OCI-LY1 (cell line): ENCODE measurements around the gene PTPN6.

Source experiments
- H2AFZ ChIP-seq: fragments of 200-600 bp; sonication (generic), shearing (Covaris generic); 2 replicates; pipeline ENCODE4 v1.6.0; 2014; ENCODE audit warnings: antibody characterized with exemption, mild to moderate bottlenecking, low read length
- H3F3A ChIP-seq: fragments of 200-600 bp; sonication (generic), shearing (Covaris generic); 2 replicates; pipeline ENCODE4 v1.6.0; 2014; ENCODE audit warnings: mild to moderate bottlenecking, antibody characterized with exemption, low read length, moderate library complexity; ENCODE audit not compliant: insufficient read depth
- H3K27ac ChIP-seq: fragments of 200-600 bp; sonication (generic); 2 replicates; pipeline ENCODE4 v1.5.1; 2014; ENCODE audit warnings: low read length, mixed run types, mild to moderate bottlenecking, low read depth; ENCODE audit not compliant: poor library complexity, severe bottlenecking
- H3K27me3 ChIP-seq: fragments of 200-600 bp; sonication (generic); 2 replicates; pipeline ENCODE4 v1.6.0; 2014; ENCODE audit warnings: antibody characterized with exemption, mild to moderate bottlenecking, low read length, moderate library complexity; ENCODE audit not compliant: insufficient read depth
- H3K36me3 ChIP-seq: fragments of 200-600 bp; sonication (generic); 2 replicates; pipeline ENCODE4 v1.6.1; 2014; ENCODE audit warnings: mild to moderate bottlenecking, antibody characterized with exemption, low read length, moderate library complexity, mixed read lengths; ENCODE audit not compliant: insufficient read depth
- H3K4me1 ChIP-seq: fragments of 200-600 bp; sonication (generic); 2 replicates; pipeline ENCODE4 v1.5.1; 2014; ENCODE audit warnings: mild to moderate bottlenecking, low read length, moderate library complexity; ENCODE audit not compliant: insufficient read depth, severe bottlenecking
- H3K4me2 ChIP-seq: fragments of 200-600 bp; sonication (generic), shearing (Covaris generic); 2 replicates; pipeline ENCODE4 v1.6.1; 2014; ENCODE audit warnings: low read length
- H3K4me3 ChIP-seq: fragments of 200-600 bp; sonication (generic); 2 replicates; pipeline ENCODE4 v1.5.1; 2014; ENCODE audit warnings: low read length, low read depth, mild to moderate bottlenecking, mixed read lengths; ENCODE audit not compliant: poor library complexity, severe bottlenecking
- H3K79me2 ChIP-seq: fragments of 200-600 bp; shearing (Covaris generic); 2 replicates; pipeline ENCODE4 v1.6.1; 2016; ENCODE audit warnings: mixed run types, low read length, mixed read lengths; ENCODE audit not compliant: insufficient read depth
- H3K9ac ChIP-seq: fragments of 200-600 bp; sonication (generic), shearing (Covaris generic); 2 replicates; pipeline ENCODE4 v1.6.1; 2014; ENCODE audit warnings: mild to moderate bottlenecking, low read length, mixed read lengths
- H3K9me2 ChIP-seq: fragments of 200-600 bp; sonication (generic), shearing (Covaris generic); 2 replicates; pipeline ENCODE4 v1.6.1; 2014; ENCODE audit warnings: low read depth, mild to moderate bottlenecking, low read length, mixed read lengths
- H3K9me3 ChIP-seq: fragments of 200-600 bp; shearing (Covaris generic); 2 replicates; pipeline ENCODE4 v1.6.1; 2014; ENCODE audit warnings: low read length, mixed read lengths
- H4K20me1 ChIP-seq: fragments of 200-600 bp; sonication (generic), shearing (Covaris generic); 2 replicates; pipeline ENCODE4 v1.6.0; 2016; ENCODE audit warnings: mild to moderate bottlenecking, low read length; ENCODE audit not compliant: insufficient read depth
- EZH2 ChIP-seq: fragments of 200-600 bp; sonication (generic), shearing (Covaris generic); IDR thresholded peaks from 2 replicates; pipeline ENCODE4 v1.8.0; 2017; ENCODE audit warnings: borderline replicate concordance, mixed run types, mild to moderate bottlenecking, antibody characterized with exemption, low read length, moderate library complexity, mixed read lengths
- TF ChIP-seq, protein P1 (sequence below): fragments of 200-600 bp; sonication (generic), shearing (Covaris generic); IDR thresholded peaks from 2 replicates; pipeline ENCODE4 v1.5.1; 2017; ENCODE audit warnings: mild to moderate bottlenecking, antibody characterized with exemption, low read length, moderate library complexity, mixed read lengths

PTPN6 gene

DNA sequence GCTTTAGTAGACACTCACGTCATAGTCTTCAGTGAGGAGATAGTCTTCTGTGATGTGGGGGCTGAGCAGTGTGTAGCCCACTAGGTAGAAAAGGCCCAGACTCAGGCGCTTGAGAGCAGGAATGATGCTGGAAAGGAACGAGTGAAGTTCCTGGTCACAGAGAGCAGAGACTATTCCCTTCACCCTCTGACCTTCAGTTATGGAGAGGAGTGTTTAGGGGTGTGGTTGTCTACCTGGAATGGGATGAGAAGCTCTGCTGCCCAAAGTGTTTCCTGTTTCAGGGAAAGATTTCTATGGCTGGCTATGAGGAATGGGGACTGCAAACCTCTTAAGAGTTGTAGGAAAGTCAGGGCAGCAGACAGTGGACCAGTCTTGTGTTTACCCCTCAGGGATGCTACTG lies 28.3 kb downstream of the PTPN6 start:
- Histone ChIP-seq H3F3A (no peaks in the 10 kb centered on the region), H4K20me1 (no peaks in the 10 kb centered on the region), H3K27me3 (no peaks in the 10 kb centered on the region), H3K36me3 (peaks cover 96% of the 10 kb centered on the region), H3K9me3 (no peaks in the 10 kb centered on the region), H3K79me2 (no peaks in the 10 kb centered on the region), H3K9ac (no peak overlapping the region), H3K4me1 (no peaks in the 10 kb centered on the region), H3K9me2 (no peaks in the 10 kb centered on the region), H3K27ac (no peak overlapping the region), H3K4me2 (no peak overlapping the region), H3K4me3 (no peak overlapping the region), H2AFZ (no peak overlapping the region)
- TF ChIP-seq, protein P1, sequence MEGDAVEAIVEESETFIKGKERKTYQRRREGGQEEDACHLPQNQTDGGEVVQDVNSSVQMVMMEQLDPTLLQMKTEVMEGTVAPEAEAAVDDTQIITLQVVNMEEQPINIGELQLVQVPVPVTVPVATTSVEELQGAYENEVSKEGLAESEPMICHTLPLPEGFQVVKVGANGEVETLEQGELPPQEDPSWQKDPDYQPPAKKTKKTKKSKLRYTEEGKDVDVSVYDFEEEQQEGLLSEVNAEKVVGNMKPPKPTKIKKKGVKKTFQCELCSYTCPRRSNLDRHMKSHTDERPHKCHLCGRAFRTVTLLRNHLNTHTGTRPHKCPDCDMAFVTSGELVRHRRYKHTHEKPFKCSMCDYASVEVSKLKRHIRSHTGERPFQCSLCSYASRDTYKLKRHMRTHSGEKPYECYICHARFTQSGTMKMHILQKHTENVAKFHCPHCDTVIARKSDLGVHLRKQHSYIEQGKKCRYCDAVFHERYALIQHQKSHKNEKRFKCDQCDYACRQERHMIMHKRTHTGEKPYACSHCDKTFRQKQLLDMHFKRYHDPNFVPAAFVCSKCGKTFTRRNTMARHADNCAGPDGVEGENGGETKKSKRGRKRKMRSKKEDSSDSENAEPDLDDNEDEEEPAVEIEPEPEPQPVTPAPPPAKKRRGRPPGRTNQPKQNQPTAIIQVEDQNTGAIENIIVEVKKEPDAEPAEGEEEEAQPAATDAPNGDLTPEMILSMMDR, result no peak
- no peak for TF ChIP-seq EZH2

DNA sequence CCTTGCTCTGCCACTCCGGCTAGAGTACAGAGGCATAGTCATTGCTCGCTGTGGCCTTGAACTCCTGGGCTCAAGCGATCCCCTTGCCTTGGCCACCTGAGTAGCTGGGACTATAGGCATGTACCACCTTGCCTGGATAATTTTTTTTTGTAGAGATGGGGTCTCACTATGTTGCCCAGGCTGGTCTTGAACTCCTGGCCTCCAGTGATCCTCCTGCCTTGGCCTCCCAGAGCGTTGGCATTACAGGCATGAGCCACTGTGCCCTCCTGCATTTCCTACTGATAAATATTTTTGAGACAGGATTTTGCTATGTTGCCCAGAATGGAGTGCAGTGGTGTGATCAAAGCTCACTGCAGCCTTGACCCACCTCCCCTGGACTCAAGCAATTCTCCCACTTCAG lies 28.9 kb downstream of the PTPN6 start:
- no peaks in the 10 kb centered on the region for H3K79me2 ChIP-seq
- no peak for TF ChIP-seq EZH2
- TF ChIP-seq, protein P1, result no peak
- H4K20me1 ChIP-seq, result no peaks in the 10 kb centered on the region
- no peak overlapping the region for H3K9ac ChIP-seq
- H3K4me2 ChIP-seq, result no peak overlapping the region
- no peaks in the 10 kb centered on the region for H3K9me3 ChIP-seq
- H2AFZ ChIP-seq, result no peak overlapping the region
- no peaks in the 10 kb centered on the region for H3K9me2 ChIP-seq
- no peaks in the 10 kb centered on the region for H3K4me1 ChIP-seq
- H3K27ac ChIP-seq, result no peak overlapping the region
- H3F3A ChIP-seq, result no peaks in the 10 kb centered on the region
- H3K27me3 ChIP-seq, result no peaks in the 10 kb centered on the region
- peaks cover 95% of the 10 kb centered on the region for H3K36me3 ChIP-seq
- H3K4me3 ChIP-seq, result no peak overlapping the region

DNA sequence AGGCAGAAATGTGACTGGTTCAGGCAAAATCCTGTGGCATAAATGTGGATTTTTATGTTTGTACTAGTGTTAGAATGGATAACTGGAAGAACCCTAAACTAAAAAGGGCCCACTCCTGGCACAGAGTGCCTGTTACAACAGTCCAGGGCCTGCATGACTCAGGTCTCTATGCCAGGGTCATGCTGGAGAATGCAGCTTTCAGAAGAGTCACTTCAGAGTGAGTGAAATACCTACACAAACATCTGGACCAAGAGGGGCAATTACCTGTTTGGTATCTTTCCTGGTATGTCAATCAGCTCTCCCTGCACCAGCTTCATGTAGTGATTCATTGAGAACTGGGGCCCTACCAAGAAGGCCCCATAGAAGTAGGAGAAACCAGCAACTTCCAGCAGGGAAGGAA lies 29.6 kb downstream of the PTPN6 start:
- no peak for TF ChIP-seq EZH2
- H3K9me3 ChIP-seq, result no peaks in the 10 kb centered on the region
- no peaks in the 10 kb centered on the region for H3F3A ChIP-seq
- H3K27me3 ChIP-seq, result no peaks in the 10 kb centered on the region
- no peaks in the 10 kb centered on the region for H3K4me1 ChIP-seq
- H3K9ac ChIP-seq, result no peak overlapping the region
- peaks cover 94% of the 10 kb centered on the region for H3K36me3 ChIP-seq
- H3K79me2 ChIP-seq, result no peaks in the 10 kb centered on the region
- H4K20me1 ChIP-seq, result no peaks in the 10 kb centered on the region
- H3K27ac ChIP-seq, result no peak overlapping the region
- H3K9me2 ChIP-seq, result no peaks in the 10 kb centered on the region
- no peak overlapping the region for H3K4me3 ChIP-seq
- no peak overlapping the region for H3K4me2 ChIP-seq
- H2AFZ ChIP-seq, result no peak overlapping the region

DNA sequence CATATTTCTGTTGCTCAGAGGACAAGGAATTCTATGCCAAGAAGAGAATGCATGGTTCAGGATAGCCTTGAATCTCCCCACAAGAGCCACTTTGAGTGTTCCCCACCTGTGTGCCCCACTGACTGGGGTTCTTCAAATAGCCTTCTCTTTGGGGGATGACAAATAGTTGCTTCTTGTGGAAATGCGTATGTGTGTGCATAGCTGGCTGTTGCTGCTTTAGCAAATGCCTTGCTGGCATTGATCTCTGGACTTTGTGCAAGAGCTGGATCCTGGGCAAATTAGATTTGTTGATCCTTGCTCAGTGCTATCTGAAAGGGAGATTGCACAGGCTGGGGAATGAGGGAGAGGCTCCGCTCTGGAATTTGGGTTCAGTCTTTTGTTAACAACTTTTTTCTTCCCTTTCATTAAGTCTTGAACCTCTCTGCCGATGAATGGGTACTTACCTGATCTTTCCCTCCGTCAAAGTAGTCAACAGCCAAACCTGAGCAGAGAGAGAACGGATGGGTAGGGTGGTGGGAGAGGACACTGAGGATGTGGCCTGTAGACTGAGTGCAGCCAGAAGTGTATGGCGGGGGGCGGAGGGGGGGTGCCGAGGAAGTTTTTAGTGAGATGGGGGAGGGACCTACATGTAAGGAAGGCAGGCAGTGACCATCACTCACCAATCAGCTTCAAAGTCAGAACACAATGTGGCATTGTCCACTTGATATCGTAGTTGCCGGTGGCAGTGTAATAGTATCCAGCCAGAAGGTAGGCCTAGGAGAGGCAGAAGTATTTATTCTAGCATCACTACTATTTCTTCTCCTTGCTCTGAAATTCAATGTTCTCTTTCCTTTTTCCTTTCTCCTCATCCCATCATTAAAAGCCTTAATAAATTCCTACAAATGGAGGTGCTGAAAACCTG lies 30.2 kb downstream of the PTPN6 start:
- Histone ChIP-seq H3K27me3 (no peaks in the 10 kb centered on the region), H3K36me3 (peaks cover 91% of the 10 kb centered on the region), H3K4me1 (no peaks in the 10 kb centered on the region), H3K9ac (no peak overlapping the region), H3K27ac (no peak overlapping the region), H3K4me2 (no peak overlapping the region), H4K20me1 (no peaks in the 10 kb centered on the region), H3K9me2 (no peaks in the 10 kb centered on the region), H3F3A (no peaks in the 10 kb centered on the region), H3K4me3 (no peak overlapping the region), H3K9me3 (no peaks in the 10 kb centered on the region), H2AFZ (no peak overlapping the region), H3K79me2 (no peaks in the 10 kb centered on the region)
- TF ChIP-seq EZH2, result no peak
- TF ChIP-seq, protein P1, result no peak
